GM19328 (cell line): ENCODE results near the gene ZC2HC1B.
"Not testable (repeated sequence)": the region's sequence is repeated elsewhere in the genome, so short reads cannot be mapped to it uniquely, and the experiment has no call there.

Source experiments
- ATAC-seq: cut with Tn5 transposase; IDR thresholded peaks from one replicate; pipeline ENCODE4 v1.9.1; 2021; ENCODE audit warnings: mild to moderate bottlenecking, moderate library complexity; ENCODE audit not compliant: unreplicated experiment

Gene ZC2HC1B

DNA sequence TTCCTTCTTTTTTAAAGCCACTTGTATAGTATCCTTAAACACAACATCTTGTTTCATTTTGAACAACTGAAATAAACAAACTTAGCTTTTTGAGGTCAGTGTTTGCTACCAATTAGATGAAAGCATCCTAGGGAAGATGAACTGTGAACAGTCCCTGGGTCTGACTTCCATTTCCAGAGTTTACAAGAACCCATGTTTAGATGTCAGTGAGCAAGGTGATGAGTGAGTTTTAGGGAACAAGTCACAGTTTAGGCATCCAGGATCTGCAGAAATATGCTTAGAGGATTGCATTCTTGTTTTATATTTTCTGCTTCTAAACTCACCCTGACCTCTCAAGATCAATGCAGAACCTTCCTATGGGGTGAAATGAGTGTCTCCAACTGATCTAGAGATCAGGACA lies 3.0 kb downstream of the ZC2HC1B start:
- ATAC-seq, result no peak

DNA sequence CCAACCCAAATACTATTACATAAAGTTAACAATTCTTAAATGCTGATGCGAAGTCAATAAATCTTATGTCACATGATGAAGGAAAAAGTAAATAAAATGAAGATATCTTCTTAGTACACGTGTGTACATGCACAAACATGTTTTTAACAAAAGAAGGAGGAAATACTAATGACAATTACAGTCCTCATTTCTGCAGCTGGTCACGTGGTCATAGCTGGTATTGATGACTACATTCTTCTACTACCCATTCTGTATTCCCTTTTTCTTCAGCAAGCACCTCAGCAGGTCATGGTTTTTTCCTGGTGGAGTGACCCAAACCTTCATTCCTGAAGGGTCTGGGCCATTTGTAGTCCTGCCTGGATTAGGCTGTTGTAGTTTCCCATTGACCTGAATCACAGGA lies 4.5 kb downstream of the ZC2HC1B start:
- ATAC-seq, result not testable (repeated sequence)

DNA sequence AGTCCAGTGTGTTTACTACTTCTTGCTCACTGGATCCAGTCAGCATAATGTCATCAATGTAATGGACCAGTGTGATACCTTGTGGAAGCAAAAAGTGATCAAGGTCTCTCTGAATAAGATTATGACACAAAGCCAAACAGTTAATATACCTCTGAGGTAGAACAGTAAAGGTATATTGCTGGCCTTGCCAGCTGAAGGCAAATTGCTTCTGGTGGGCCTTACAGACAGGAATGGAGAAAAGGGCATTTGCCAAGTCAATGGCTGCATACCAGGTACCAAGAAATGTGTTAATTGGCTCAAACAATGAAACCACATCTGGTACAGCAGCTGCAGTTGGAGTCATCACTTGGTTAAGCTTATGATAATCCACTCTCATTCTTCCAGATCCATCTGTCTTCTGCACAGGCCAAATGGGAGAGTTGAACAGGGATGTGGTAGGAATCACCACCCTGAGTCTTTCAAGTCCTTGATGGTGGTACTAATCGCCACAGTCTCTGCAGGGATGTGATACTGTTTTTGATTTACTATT lies 7.0 kb downstream of the ZC2HC1B start:
- not testable (repeated sequence) for ATAC-seq

DNA sequence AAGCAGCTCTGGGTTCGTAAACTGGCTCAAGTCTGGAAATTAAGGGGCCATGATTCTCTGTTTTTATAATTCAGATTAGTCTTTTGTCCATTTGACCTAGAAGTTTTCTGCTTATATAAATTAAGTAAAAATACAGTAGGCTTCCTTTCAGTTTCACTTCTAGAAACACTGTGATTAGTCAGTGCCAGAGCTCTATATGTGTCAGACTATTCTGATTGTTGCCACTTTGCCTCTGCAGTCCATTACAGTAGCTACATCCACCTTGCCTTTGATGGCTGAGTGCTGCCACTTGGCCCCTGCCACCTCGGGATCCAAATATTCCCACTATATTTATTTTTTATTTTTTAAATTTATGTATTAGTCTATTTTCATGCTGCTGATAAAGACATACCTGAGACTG lies 7.9 kb downstream of the ZC2HC1B start:
- ATAC-seq, result peak; percentile 84

DNA sequence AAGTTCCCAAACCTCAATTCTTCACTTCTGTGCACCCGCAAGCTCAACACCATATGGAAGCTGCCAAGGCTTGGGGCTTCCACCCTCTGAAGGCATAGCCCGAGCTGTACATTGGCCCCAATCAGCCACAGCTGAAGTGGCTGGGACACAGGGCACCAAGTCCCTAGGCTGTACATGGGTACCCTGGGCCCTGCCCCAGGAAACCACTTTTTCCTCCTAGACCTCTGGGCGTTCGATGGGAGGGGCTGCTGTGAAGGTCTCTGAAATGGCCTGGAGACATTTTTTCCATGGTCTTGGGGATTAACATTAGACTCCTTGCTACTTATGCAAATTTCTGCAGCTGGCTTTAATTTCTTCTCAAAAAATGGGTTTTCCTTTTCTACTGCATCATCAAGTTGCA lies 9.3 kb downstream of the ZC2HC1B start:
- ATAC-seq, result not testable (repeated sequence)

DNA sequence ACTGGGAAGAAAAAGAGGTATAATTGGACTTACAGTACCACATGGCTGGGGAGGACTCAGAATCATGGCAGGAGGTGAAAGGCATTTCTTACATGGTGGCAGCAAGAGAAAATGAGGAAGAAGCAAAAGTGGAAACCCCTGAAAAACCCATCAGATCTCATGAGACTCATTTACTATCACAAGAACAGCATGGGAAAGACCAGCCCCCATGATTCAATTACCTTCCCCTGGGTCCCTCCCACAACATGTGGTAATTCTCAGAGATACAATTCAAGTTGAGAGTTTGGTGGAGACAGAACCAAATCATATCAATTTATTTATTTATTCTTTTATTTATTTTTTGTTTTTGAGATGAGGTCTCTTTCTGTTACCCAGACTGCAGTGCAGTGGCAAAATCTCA lies 10.2 kb downstream of the ZC2HC1B start:
- not testable (repeated sequence) for ATAC-seq

DNA sequence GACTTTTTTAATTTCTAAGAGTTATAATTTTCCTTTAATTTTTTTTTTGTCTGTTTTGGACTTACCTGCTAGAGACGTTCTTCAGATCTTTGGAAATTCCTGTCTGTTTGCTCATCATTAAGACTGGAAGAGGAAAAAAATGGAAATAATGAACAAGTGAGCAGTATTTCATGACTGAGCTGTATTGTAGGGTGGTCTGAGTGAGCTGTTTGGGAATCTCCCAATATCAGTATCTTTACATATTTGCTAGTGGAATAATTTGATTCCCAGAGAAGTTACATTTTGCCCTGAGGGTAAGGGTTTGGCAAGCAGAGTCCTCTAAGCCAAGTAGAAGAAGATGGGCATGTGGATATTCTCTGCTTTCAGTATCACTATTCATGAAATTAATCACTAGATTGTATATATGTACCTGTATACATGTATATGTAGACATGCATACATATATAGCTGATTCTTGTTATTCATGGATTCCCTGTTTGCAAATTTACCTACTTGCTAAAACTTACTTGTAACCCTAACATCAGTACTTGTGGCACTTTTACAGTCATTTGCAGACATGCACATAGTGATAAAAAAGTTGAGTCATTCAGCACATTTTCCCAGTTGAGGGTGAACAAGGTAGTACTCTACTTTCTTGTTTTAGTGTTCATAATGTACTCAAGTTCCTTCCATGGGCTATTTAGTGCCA lies 13.5 kb downstream of the ZC2HC1B start:
- ATAC-seq, result no peak

DNA sequence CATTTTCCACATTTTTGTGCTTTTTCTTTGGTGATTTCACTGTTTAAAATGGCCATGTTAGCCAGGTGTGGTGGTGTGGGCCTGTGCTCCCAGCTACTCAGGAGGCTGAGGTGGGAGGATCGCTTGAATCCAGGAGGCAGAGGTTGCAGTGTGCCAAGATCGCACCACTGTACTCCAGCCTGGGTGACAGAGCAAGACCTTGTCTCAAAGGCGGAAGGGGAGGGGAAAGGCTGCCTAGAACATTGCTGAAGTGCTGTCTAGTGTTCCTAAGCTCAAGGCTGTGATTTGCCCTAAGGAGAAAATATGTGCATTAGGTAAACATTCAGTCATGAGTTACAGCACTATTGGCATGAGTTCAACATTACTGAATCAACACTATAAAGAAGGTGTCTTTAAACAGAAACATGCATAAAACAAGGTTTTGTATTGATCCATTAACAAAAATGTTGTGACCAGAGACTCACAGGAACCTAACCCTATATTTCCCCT lies 14.0 kb downstream of the ZC2HC1B start:
- no peak for ATAC-seq

DNA sequence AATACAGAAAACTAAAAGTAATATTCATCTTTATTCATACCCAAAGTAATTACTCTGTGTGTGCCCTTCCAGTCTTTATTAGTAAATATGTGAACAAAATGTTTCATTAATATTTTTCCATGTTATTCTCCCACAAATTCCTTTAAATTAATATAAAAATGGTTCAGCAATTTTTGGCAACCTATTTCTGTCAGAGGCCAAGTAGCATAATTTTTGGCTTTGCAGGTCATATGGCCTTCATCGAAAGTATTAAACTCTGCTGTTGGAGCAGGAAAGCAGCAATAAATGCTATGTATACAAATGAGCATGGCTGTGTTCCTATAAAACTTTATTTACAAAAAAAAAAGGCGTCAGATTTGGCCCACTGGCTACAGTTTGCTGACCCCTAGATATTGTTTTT lies 16.1 kb downstream of the ZC2HC1B start:
- ATAC-seq, result no peak

DNA sequence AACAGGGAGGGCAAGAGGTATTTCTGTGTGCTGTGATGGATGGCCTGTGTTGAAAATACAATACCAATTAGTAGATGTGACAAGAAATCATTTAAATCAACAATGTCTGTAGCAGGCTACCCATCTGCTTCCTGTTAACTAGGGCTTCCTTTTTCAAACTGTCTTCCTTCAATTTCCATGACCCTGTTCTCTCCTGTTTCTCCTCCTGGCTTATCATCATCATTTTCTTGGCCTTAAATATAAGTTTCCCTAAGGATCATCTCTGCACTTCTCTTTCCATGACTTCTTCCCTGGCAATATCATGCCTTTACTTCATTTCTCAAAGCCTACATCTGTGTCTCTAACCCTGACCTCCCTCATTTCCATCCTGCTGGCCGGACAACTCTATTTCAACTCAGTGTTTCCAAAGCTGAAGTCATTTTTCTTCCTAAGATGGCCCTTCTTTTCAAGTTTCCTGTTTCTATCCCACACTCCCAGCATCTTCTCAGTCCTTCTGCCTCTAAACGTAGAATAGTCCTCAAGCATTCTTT lies 18.2 kb downstream of the ZC2HC1B start:
- no peak for ATAC-seq

DNA sequence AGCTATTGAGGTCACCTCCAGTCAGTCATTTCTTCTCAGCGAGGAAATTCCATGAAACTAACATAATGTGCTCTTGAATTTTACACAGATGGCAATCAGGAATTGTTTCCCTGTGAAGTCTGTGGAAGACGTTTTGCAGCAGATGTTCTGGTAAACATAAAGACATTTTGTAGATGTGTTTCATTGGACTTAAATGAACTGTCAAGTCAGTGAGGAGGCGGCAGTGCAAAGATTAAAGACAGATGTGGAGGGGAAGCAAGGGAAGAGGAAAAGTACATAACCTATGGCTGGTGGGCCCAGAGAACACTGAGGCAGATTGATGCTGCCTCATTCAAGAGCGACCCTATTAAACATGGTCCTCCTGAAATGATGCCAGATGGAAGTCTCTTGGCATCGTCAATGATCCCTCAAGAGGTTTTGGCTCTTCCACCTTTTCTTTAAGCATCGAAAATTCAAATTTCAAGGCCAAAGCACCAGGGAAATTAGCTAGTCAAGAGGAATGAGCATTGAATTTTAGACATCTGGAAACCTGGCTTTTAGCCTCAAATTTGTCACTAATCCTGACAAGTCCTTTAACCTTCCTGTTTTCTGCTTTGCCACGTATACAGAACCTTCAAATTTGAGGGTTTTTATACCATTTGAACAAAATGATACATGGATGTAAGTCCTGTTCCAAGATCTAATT lies 20.1 kb downstream of the ZC2HC1B start:
- no peak for ATAC-seq

DNA sequence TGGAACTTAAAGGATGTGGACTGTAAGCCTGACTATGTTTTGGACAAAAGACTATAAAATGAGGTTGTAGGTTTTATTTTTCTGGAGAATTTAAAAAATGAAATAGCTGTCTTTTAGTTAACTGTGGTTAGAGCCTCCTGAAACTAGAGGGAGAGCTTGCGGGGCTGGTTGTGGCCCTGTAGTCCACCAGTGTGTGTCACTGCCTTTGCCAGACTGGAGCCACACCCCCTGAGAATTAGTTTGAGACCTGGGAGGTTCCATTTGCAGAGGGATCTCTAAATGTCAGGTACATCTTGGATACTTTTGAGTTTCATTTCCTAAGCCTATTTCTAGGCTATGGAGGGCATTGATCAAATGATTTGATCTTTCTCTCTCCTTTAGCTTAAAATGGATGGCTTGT lies 20.8 kb downstream of the ZC2HC1B start:
- ATAC-seq, result no peak

DNA sequence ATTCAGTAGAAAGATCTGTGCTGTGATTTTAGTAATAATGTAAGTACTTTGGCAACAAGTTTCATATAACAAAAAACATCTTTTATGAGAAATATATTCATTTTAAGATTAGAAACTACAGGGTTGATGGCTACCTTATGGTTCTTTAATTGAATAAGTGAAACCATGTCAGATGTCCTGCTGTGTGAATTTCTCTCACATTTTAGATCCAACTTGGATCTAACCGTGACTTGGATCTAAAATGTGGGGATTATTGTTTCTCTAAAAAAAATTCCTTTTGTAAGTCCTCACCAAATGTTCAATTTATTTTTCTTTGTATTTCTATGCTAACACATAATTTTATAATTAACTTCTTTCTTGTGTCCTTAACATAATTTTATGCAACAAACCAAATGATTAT lies 30.4 kb downstream of the ZC2HC1B start:
- no peak for ATAC-seq

DNA sequence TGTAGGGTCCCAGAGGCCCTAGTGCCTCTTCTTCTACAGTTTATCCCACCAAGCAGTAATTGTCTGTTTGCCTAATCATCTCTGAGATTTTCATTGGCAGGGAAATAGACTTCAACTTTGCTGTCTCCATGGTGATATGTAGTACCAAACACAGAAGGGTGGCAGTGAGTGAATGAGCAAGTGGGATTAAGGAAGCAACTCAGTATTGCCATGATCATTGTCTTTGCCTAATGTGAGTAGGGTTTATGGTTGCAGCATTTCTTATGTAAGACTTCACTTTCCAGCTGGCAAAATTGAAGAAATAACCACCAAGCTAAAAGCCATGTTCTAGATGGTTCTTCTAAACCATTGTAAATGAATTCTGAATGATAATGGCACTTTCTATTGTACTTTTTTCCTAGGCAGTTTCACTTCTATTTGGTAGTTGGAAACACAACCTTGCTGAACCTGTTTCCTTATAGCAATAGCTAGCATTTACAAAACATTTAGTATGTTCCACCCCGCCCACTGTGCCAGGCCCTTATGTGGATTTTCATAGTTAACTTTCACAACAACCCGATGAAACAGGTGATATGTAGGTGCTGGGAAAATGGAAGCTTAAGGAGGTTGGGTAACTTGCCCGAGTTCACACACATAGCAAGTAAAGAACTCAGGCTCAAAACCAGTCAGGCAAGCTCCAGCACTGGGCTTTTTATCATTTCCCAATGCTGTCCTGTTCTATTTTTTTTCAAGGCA lies 32.0 kb downstream of the ZC2HC1B start:
- ATAC-seq, result no peak

DNA sequence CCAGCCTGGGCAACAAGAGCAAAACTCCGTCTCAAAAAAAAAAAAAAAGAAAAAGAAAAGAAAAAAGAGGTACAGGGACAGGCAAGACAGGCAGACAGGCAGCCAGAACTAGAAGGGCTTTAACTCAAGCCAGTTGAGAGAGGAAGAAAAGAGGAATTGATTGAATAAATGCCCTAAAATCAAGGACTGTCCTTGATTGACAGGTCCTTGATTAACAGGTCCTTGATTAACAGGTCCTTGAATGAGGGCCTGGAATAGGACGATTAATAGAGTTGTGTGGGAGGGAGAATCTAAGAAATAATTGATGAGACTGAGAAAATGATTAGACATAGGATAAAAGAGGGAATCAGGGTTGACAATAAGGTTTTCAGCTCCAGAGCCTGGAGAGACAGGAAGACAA lies 36.1 kb downstream of the ZC2HC1B start:
- no peak for ATAC-seq

DNA sequence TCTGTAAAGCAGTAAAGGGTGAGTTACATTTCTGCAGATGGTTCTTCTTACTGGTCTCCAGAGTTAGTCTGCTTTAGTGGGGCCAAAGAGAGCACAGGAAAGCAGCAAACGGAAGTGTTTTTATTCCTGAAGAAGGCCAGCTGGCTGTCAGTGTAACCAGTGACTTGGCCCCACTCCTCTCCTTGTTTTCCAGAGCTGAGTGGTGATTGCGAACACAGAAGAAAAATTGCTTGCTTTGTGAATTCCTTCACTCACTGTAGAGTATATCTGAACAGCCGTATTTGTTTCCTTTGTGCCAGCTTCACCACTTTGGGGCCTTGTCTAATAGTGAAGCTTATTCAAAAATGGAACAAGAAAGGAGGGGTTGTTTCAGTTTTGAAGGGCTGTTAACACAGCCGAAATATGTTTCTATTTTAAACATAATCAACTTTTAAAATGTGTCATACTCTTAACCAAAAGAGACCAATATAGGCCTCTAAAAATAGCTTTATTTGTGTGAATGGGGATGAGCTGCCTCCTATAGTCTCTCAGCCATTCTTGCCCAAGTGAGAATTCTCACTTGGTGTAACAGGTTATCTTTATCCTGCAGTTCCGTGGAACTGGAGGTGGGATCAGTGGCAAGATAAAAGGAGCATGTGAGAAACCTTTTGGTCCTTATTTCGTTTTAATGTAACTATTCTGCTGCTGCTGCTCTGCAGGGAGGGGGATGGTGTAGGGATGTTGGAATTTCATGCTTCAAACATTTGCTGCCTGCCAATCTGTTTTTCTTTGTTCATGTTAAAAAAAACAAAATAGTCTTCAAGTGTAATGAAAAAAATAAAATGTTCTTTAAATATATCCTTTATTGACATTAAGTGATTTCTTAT lies 37.8 kb downstream of the ZC2HC1B start:
- ATAC-seq, result peak; percentile 92

DNA sequence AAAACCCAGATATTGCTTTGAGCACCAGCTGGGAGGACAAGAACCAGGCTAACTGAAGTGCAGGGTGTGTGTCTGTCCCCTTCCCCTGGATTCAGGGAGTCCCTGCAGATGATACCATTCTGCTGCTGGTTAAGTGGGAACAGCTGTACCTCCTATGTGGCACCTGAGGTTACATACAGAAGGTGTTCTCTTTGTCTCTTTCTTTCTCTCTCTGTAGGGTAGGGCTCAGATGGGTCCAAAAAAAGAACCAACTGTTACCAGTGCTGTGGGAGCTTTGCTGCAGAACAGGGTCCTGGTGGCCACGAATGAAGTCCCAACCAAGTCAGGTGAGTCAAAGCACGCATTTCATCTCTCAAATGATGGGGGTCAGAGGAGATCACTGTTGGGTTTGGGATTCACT lies 38.6 kb downstream of the ZC2HC1B start:
- no peak for ATAC-seq

DNA sequence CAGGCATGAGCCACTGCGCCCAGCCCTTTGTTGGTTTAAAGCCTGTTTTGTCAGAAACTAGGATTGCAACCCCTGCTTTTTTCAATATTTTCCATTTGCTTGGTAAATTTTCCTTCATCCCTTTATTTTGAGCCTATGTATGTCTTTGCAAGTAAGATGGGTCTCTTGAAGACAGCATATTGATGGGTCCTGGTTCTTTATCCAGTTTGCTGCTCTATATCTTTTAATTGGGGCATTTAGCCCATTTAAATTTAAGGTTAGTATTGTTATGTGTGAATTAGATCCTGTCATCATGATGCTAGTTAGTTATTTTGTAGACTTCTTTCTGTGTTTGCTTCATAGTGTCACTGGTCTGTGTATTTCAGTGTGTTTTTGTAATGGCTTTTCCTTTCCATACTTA lies 46.8 kb downstream of the ZC2HC1B start:
- ATAC-seq, result no peak

DNA sequence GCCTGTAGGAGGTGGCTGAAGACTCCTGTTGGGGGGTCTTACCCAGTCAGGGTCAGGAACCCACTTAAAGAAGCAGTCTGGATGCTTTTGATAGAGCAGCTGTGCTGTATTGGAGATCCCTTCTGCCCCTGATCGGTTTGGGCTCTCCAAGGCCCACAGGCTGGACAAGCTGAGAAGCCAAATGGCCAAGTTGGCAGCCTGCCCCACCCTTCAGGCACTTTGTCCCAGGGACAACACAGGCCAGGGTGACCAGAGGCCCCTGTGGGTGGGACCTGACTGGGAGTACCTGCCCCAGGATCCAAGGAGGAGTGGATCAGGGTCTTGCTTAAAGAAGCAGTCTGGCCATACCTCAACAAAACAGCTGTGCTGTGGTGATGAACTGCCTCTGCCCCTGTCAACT lies 48.4 kb downstream of the ZC2HC1B start:
- ATAC-seq, result no peak

DNA sequence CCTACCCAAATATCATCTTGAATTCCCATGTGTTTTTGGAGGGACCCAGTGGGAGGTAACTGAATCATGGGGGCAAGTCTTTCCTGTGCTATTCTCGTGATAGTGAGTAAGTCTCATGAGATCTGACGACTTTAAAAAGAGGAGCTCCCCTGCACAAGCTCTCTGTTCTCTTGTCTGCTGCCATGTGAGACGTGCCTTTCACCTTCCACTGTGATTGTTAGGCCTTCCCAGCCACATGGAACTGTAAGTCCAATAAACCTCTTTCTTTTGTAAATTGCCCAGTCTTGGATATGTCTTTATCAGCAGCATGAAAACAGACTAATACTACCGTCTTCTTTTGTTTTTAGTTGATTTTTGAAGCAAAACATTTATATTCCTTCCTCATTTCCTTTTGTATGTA lies 52.8 kb downstream of the ZC2HC1B start:
- not testable (repeated sequence) for ATAC-seq
